Right ventricle myocardium inferior (tissue), 1 donor: ENCODE results near the gene ZDHHC22. TPM values are rescaled to one million over a fixed set of nuclear protein-coding genes. Genes with fewer than 3 reads are reported as not detected.

ENCODE experiments used
- ATAC-seq: fragments of 200-7000 bp; cut with Tn5 transposase; one replicate; pipeline ENCODE4 v1.9.1; 2020; ENCODE audit warnings: mild to moderate bottlenecking, moderate library complexity
- DNase-seq: peaks from one replicate; pipeline ENCODE4 v3.0.0; 2021; ENCODE audit errors: missing footprints
- intact Hi-C: fragments of 100-400 bp; cut with DNase I; formaldehyde crosslinking; loops from one replicate; pipeline ENCODE4 v1.11.0; 2022
- total RNA-seq: library from RNA; stranded (reverse); fragmentation: NEBNext Ultra II Directional; extraction: Animal tissue kit (Norgen Biotek cat#: 25700); gene quantifications from one replicate; pipeline ENCODE4 v1.2.1, GENCODE V29; 2021
- donor health status: DM: no; HTN: yes; CAD: no; lungs with severe emphysema.

Gene ZDHHC22
- total RNA-seq, 1 donor from 2014 or later, result not detected

DNA sequence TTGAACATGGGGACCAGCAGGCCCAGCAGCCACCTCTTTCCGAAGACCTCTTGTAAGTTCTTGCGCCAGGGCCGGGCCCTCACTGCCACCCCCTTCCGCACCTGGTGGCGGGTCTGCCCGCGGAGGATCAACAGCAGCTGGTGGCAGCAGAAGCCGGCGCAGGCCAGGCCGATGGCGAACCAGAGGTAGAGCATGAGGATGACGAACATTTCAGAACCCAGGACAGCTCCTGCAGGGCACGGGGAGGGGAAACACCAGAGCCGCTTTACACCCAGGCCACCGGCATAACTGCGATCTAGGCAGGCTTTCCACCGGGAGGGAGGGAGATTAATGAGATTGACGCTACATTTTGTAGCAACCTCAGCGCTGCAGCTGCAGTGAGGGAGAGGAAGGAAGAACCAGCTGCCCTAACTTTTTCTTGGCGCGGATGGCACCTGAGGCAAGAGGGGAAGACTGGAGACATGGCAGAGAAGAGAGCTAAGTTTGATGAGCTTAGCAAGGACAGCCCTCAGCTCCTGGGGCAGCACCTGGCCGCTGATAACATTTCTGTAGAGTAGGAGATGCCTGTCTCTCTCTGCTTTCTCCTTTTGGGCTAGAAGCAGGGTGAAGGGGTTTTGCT lies 7.8 kb downstream of the ZDHHC22 start:
- intact Hi-C loops, result no loop called here
- peak; percentile 76 for DNase-seq

GRCh38 chr14:77131871-77132486 lies 9.6 kb downstream of the ZDHHC22 start:
- ATAC-seq (no peak), DNase-seq (no peak)
- intact Hi-C loops, result no loop called here

More for the DNA sequence above, 7.8 kb downstream of the ZDHHC22 start:
- peak; percentile 63 for ATAC-seq

DNA sequence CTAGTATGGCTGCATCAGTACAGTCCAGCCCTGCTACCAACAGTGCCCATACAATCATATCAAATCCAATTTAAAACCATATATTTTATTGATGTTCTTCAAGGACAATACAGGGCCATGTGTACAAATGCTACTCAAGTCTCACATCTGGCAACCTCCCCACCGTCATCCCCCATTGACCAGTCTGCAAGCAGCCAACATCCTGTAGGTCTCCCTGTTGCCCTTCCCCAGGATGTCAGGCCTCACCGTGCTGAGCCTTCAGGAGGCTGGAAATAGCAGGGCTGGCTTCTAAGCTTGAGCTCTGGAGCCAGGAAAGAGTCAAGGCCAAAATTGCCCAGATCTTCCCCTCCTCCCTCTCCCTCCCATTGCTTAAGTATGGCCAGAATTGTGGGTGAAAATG lies 10.4 kb downstream of the ZDHHC22 start:
- DNase-seq (no peak), ATAC-seq (no peak)
- intact Hi-C loops, result no loop called here

- ATAC-seq (no peak), DNase-seq (no peak)
- intact Hi-C loops, result no loop called here
These were observed 11.2 kb downstream of the ZDHHC22 start for GRCh38 chr14:77130386-77130785.

DNA sequence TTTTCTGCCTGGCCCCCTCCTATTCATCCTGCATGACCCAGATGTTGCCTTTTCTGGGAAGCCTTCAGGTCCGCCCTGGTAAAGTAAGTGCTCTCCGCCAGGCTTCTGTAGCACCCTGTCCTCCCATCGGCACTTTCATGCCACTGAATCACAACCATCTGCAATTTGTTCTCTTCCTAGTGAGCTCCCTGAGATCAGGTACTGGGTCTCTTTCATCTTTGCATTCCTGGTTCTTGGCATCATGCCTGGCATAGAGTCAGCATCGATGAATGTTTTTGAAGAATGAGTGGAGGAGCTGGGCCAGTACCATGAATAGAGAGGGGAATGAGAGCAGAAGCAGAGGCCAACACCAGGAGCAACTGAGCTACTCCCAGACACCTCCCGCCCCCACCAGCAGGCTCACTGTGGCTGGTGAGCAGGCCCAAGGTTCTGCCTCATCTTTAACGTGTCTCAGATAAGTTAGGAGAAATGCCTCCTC lies 13.1 kb downstream of the ZDHHC22 start:
- ATAC-seq, result no peak
- intact Hi-C loops, result no loop called here
- no peak for DNase-seq

- ATAC-seq (no peak), DNase-seq (no peak)
- intact Hi-C loops, result no loop called here
These were observed 15.1 kb downstream of the ZDHHC22 start for GRCh38 chr14:77126461-77126990.

GRCh38 chr14:77125823-77126325 lies 15.7 kb downstream of the ZDHHC22 start:
- ATAC-seq, result no peak
- intact Hi-C loops, result no loop called here

GRCh38 chr14:77125281-77125801 lies 16.2 kb downstream of the ZDHHC22 start:
- intact Hi-C loops, result no loop called here
- no peak for DNase-seq
- no peak for ATAC-seq

More at GRCh38 chr14:77125823-77126325, 15.7 kb downstream of the ZDHHC22 start:
- DNase-seq, result no peak

GRCh38 chr14:77124345-77125280 lies 17.0 kb downstream of the ZDHHC22 start:
- intact Hi-C loops, result no loop called here
- ATAC-seq (peak; percentile 68), DNase-seq (peak; percentile 82)

GRCh38 chr14:77123381-77124325 lies 17.9 kb downstream of the ZDHHC22 start:
- DNase-seq (peak; percentile 76), ATAC-seq (peak; percentile 65)
- intact Hi-C loops, result no loop called here

DNA sequence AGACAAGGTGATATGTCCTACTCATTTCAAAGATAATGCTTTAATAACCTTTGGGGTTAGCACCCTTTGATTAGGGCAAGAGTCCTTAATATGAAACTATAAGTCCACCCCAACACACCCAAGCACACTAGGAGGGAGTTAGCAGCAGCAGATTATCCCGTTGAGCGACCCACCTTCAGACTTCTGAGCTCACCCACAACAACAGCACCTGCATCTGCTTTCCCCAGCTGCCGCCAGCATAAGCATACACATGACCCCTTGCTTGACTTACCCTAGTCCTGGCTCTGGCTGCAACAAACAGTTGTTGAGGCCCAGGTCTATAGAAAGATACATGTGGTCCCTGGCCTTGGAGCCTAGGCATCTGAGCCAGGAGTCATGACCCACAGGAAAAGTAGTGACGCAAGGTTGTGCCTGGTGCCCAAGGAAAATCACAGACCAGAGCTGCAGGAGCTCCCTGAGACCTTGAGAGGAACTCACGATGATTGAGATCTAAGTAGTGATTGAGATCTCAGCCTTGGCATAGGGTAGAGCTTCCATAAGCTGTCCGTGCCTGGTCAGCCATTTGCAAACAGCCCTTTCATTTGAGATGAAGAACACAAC lies 19.0 kb downstream of the ZDHHC22 start:
- intact Hi-C loops, result no loop called here
- ATAC-seq (no peak), DNase-seq (no peak)

DNA sequence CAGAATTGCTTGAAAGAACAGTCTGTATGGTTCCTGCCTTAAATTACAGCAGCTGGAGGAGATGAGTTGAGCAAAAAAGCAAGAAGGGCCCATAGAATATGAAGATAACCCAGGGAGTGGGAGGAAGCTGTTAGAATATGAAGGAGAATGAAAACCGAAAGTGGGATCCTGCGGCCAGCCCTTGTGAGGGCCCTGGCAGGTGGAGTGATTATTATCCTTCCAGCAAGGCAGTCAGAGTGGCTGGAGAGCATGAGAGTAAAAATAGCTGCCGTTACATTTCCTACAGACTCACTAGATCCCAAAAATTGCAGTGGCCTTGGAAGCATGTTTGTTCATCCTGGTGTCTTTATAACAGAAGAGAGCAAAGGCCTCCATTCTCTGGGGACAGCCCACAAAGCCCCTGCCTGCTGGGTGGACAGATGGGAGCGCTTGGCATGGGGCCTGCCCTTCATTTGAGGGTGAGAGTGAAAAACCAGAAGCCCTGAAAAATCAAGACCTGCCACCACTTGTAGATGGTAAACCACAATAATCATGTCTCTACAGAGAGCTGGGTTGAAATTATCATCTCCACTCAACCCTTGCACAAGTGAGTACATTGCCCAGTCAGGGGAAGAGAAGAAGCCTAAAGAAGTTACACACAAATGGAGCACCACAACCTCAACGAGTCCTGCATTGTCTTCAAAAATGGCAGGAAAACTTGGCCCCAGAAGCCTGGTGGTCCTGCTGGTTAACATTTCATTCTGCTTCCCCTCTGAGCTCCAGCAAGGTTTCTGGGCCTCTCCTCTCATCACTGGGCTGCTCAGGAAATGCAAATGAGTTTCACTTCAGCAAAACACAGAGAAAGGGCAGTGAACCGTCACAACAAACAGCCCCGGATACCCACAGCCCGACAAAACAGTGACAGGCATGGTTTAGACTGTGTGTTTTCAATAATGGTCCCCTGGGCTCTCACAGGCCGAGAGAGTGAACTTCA lies 20.5 kb downstream of the ZDHHC22 start:
- intact Hi-C loops, result no loop called here
- DNase-seq (no peak), ATAC-seq (peak; percentile 49)

DNA sequence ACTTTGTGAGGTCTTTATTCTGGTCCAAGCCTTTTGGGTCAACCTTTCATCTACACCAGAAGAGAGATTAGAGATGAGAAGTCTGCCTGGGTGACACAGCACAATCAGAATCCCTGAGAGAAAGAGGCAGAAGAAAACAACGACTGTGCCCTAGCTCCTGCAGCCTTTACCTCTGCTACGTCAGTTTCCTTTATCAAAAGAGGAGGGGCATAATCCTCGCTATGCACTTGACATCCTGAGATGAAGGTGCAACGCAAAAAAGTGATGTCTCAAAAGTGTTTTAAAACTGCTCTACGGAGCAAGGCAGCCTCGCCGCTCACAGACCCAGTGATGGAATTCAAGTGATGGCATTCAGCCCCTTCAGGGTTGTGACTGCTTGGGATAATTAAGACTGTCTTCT lies 21.7 kb downstream of the ZDHHC22 start:
- intact Hi-C loops, result no loop called here
- no peak for ATAC-seq
- DNase-seq, result no peak

DNA sequence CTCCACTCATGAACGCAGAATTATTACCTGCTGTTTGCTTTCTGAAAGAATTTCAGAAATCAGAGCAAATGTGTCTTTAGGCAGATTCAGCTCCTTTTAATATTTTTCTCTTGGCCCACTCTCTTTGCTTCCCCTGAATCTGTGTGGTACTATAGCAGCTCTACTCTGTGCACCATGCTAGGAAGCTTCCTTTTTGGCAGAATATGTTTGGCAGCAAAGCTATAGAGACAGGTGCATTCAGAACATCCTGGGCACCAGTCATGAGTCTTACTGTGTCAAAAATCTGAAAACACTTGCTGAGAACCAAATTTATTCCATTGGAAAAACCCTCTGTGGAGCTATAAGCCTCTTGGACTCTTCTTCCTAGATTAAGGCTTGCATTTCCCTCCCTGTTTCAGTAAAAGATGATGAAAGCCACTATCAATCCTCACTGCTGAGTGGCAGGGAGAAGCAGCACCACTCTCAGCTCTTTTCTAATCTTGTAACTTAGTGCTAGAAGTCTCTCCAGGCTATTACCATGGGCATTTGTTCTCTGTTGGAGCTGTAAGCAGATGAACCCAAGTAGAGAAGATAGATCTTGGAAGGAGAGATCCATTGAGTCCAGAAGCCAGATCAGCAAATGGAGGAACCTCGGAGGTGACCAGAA lies 25.3 kb downstream of the ZDHHC22 start:
- ATAC-seq (no peak), DNase-seq (no peak)
- intact Hi-C loops, result no loop called here

DNA sequence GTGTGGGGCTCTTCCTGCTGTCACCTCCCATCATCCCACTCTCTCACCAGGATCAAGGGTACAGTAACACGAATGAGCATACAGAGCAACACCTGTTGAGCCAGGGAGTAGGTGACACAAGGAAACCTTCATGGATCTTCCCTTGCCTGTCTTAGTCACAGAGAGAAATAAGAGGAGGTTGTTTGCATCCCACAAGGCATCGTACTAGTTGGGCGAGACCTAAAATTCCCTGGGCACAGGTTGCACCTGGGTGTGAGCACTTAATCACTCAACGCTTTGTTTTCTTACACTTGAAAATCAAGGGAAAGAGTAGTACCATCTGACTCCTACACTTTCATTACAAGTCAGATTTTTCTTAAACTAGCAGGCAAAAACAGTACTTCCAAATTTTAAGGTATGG lies 27.0 kb downstream of the ZDHHC22 start:
- intact Hi-C loops, result no loop called here
- DNase-seq (no peak), ATAC-seq (no peak)

DNA sequence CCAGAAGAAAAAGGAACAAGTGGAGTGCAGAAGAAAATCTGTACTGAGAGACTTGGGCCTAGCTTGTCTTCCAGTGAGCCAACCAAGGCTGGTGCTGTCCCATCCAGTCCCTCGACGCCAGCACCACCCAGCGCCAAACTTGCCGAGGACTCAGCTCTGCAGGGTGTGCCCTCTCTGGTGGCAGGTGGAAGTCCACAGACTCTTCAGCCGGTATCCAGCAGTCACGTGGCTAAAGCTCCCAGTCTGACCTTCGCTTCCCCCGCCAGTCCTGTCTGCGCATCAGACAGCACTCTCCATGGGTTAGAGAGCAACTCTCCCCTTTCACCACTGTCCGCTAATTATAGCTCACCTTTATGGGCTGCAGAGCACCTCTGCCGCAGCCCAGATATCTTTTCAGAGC lies 27.9 kb downstream of the ZDHHC22 start:
- peak; percentile 95 for ATAC-seq
- DNase-seq, result peak; percentile 67
- intact Hi-C loops, result no loop called here
